ENCODE results near the gene FAM9A. TPM values are rescaled to one million over a fixed set of nuclear protein-coding genes. Genes with fewer than 3 reads are reported as not detected.

FAM9A gene
- total RNA-seq, 1 experiment from 2014 or later = not detected

DNA sequence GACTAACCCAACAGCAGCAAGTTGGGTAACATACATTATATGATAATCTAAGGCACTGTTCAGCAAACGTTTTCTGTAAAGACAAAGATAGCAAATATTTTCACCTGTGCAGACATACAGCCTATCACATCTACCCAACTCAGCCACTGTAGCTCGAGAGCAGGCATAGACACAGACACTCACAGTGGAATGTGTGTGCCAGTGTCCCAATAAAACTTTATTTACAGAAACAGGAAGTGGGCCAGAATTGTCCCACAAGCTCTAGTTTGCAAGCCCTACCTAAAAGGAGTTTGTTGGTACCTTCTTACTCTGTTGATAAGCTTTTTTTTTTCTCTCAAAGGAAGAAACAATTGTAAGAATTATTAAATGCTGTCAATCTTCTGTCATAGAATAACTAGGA, 11.9 kb upstream of the FAM9A start:
- H3K27ac ChIP-seq (ENCODE audit: low read depth, low read length, poor library complexity, severe bottlenecking) = no peak overlapping the region
- intact Hi-C loops (cut with micrococcal nuclease; ENCODE audit: unreplicated experiment) = no loop called here
- TF ChIP-seq, protein P1, sequence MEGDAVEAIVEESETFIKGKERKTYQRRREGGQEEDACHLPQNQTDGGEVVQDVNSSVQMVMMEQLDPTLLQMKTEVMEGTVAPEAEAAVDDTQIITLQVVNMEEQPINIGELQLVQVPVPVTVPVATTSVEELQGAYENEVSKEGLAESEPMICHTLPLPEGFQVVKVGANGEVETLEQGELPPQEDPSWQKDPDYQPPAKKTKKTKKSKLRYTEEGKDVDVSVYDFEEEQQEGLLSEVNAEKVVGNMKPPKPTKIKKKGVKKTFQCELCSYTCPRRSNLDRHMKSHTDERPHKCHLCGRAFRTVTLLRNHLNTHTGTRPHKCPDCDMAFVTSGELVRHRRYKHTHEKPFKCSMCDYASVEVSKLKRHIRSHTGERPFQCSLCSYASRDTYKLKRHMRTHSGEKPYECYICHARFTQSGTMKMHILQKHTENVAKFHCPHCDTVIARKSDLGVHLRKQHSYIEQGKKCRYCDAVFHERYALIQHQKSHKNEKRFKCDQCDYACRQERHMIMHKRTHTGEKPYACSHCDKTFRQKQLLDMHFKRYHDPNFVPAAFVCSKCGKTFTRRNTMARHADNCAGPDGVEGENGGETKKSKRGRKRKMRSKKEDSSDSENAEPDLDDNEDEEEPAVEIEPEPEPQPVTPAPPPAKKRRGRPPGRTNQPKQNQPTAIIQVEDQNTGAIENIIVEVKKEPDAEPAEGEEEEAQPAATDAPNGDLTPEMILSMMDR (conservative IDR thresholded peaks at IDR 0.05; ENCODE audit: low read depth, low read length) = no peak
- TF ChIP-seq EZH2 (IDR thresholded peaks at IDR 0.05; ENCODE audit: borderline replicate concordance, low read depth, low read length, poor library complexity, severe bottlenecking) = no peak
- no peak for DNase-seq (ENCODE audit: low spot score)
- no peaks in the 10 kb centered on the region for H3K27me3 ChIP-seq (replicated peaks; ENCODE audit: insufficient read depth, low read depth, low read length, poor library complexity)
- H3K4me1 ChIP-seq (ENCODE audit: insufficient read depth, low read length, poor library complexity, severe bottlenecking) = no peaks in the 10 kb centered on the region
- no peaks in the 10 kb centered on the region for H3K36me3 ChIP-seq (ENCODE audit: insufficient read depth, low read length, poor library complexity, severe bottlenecking)
- H3K9me3 ChIP-seq (ENCODE audit: low read depth, low read length, poor library complexity, severe bottlenecking) = no peaks in the 10 kb centered on the region
- ChIA-PET CTCF (interaction anchor here (0.9 to 1.2 kb wide), 2 partner anchors 58 to 74 kb away, joined by 3 to 4 read pairs; no protein-coding TSS in a partner anchor), POLR2A (ENCODE audit: low non-redundant PET) (no interaction called here)
- no TSS peak for BruUV-seq (replicated peaks)
- H3K4me3 ChIP-seq (ENCODE audit: low read depth, low read length, poor library complexity, severe bottlenecking) = no peak overlapping the region

DNA sequence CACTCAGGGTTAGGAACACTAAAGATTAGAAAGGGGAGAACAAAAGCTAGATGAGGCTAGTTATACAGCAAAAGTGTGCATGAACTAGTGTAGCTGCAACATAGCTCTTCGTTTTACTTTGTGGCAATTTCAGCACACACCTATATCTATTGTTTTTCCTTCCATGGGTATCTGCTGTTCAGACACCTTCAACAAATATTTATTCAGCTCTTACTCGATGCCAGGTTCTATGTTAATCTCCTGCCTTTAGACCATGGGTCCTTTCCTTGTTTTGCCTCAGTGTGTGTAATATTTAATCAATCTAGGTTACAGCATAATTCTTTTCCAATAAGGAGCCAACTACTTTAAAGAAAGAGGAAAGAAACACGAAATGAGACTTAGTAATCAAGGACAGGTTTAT, 10.4 kb upstream of the FAM9A start:
- ChIA-PET CTCF (interaction anchor here (1.2 kb wide), 1 partner anchor 56 kb away, joined by 4 read pairs; no protein-coding TSS in a partner anchor), POLR2A (ENCODE audit: low non-redundant PET) (no interaction called here)
- no TSS peak for BruUV-seq (replicated peaks)
- Histone ChIP-seq H3K4me1 (ENCODE audit: insufficient read depth, low read length, poor library complexity, severe bottlenecking) (no peaks in the 10 kb centered on the region), H3K27me3 (replicated peaks; ENCODE audit: insufficient read depth, low read depth, low read length, poor library complexity) (no peaks in the 10 kb centered on the region), H3K27ac (ENCODE audit: low read depth, low read length, poor library complexity, severe bottlenecking) (no peak overlapping the region), H3K4me3 (ENCODE audit: low read depth, low read length, poor library complexity, severe bottlenecking) (no peak overlapping the region), H3K36me3 (ENCODE audit: insufficient read depth, low read length, poor library complexity, severe bottlenecking) (no peaks in the 10 kb centered on the region), H3K9me3 (ENCODE audit: low read depth, low read length, poor library complexity, severe bottlenecking) (no peaks in the 10 kb centered on the region)
- TF ChIP-seq, protein P1 (conservative IDR thresholded peaks at IDR 0.05; ENCODE audit: low read depth, low read length) = no peak
- TF ChIP-seq EZH2 (IDR thresholded peaks at IDR 0.05; ENCODE audit: borderline replicate concordance, low read depth, low read length, poor library complexity, severe bottlenecking) = no peak
- DNase-seq (ENCODE audit: low spot score) = no peak
- intact Hi-C loops (cut with micrococcal nuclease; ENCODE audit: unreplicated experiment) = no loop called here

DNA sequence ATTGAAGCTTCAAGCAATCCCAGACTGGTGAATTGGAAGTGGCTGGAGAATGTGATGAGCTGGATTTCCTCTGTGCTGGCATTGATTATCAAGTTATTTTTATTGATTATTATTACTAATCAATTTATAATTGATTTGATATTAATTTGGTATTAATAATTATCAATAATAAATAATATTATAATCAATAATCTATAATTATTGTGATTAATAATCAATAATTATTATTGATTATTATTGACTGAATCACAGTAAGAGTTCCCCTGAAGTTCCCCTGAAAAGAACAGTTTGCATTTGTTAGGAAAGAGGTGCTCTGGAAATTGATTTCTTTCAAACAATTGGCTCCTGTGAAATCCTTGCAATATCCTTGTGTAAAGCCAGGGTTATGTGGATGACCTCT, 7.5 kb upstream of the FAM9A start:
- Histone ChIP-seq H3K9me3 (ENCODE audit: low read depth, low read length, poor library complexity, severe bottlenecking) (no peaks in the 10 kb centered on the region), H3K4me1 (ENCODE audit: insufficient read depth, low read length, poor library complexity, severe bottlenecking) (no peaks in the 10 kb centered on the region), H3K27ac (ENCODE audit: low read depth, low read length, poor library complexity, severe bottlenecking) (no peak overlapping the region), H3K27me3 (replicated peaks; ENCODE audit: insufficient read depth, low read depth, low read length, poor library complexity) (no peaks in the 10 kb centered on the region), H3K4me3 (ENCODE audit: low read depth, low read length, poor library complexity, severe bottlenecking) (no peak overlapping the region), H3K36me3 (ENCODE audit: insufficient read depth, low read length, poor library complexity, severe bottlenecking) (no peaks in the 10 kb centered on the region)
- DNase-seq (ENCODE audit: low spot score) = no peak
- POLR2A ChIA-PET (ENCODE audit: low non-redundant PET) = no interaction called here
- BruUV-seq (replicated peaks) = no TSS peak
- intact Hi-C loops (cut with micrococcal nuclease; ENCODE audit: unreplicated experiment) = no loop called here
- no peak for TF ChIP-seq EZH2 (IDR thresholded peaks at IDR 0.05; ENCODE audit: borderline replicate concordance, low read depth, low read length, poor library complexity, severe bottlenecking)
- TF ChIP-seq, protein P1 (conservative IDR thresholded peaks at IDR 0.05; ENCODE audit: low read depth, low read length) = no peak
- CTCF ChIA-PET = no interaction called here
